Thyroid gland (tissue), 4 donors: ENCODE results near the gene OR1N2. TPM values are rescaled to one million over a fixed set of nuclear protein-coding genes. Genes with fewer than 3 reads are reported as not detected.
"Not testable (repeated sequence)": the region's sequence is repeated elsewhere in the genome, so short reads cannot be mapped to it uniquely, and the experiment has no call there.

Source experiments
- DNase-seq, 2 donors: peaks; one replicate each; pipeline ENCODE4 v3.0.0-alpha.2; 2019
- H3K27ac ChIP-seq, 3 donors: fragments of 200-600 bp; sonication (generic); 1 replicate in 2 of 3; 2 replicates in 1 of 3; pipeline ENCODE4 v1.5.1; 2016 to 2019; ENCODE audit warnings: mild to moderate bottlenecking in 1 of 3, moderate library complexity in 1 of 3
- H3K27me3 ChIP-seq: fragments of 200-600 bp; sonication (generic); one replicate; pipeline ENCODE4 v1.5.1; 2019
- H3K36me3 ChIP-seq, 2 donors: fragments of 200-600 bp; sonication (generic); one replicate each; pipeline ENCODE4 v1.5.1; 2016 to 2019
- H3K4me1 ChIP-seq, 2 donors: fragments of 200-600 bp; sonication (generic); one replicate each; pipeline ENCODE4 v1.5.1; 2017 to 2019
- H3K4me3 ChIP-seq, 3 donors: fragments of 200-600 bp; sonication (generic); replicated peaks in 1 of 3; 1 replicate in 2 of 3; 2 replicates in 1 of 3; pipeline ENCODE4 v1.5.1; 2016; ENCODE audit warnings: mild to moderate bottlenecking in 1 of 3
- H3K9me3 ChIP-seq: fragments of 200-600 bp; sonication (generic); one replicate; pipeline ENCODE4 v1.5.1; 2017
- CTCF ChIP-seq, 6 experiments: fragments of 200-600 bp in 3 of 6; fragments of 450-650 bp in 3 of 6; sonication (generic) in 3 of 6; IDR thresholded peaks; one replicate each; pipeline ENCODE4 v1.5.1; 2016 to 2019; ENCODE audit warnings: antibody characterized with exemption in 6 of 6, mild to moderate bottlenecking in 2 of 6, inconsistent platforms in 1 of 6, moderate library complexity in 1 of 6
- POLR2A ChIP-seq, 2 donors: fragments of 450-650 bp; IDR thresholded peaks; one replicate each; pipeline ENCODE4 v1.6.1; 2017; ENCODE audit warnings: antibody characterized with exemption in 2 of 2, mild to moderate bottlenecking in 2 of 2, moderate library complexity in 1 of 2
- WGBS, 2 donors: methylation state at CpG; one replicate each; pipeline ENCODE4 v1.1.5; 2017; 5-methylcytosine and 5-hydroxymethylcytosine counted together
- intact Hi-C: fragments of 100-400 bp; cut with DNase I; formaldehyde crosslinking; loops from one replicate; pipeline ENCODE4 v1.15.1; 2023
- total RNA-seq, 4 donors: library from RNA; depleted of rRNA; stranded (reverse); fragments of >200 nt; gene quantifications; one replicate each; pipeline ENCODE4 v1.2.3, GENCODE V29; 2016

Gene OR1N2
- total RNA-seq, 4 donors from 2014 or later, result not detected

- no peaks in the 10 kb centered on the region for H3K27me3 ChIP-seq
- DNase-seq, result no peak
- H3K4me3 ChIP-seq, result no peak overlapping the region
- no peaks in the 10 kb centered on the region for H3K36me3 ChIP-seq
- no peak overlapping the region for H3K27ac ChIP-seq
- WGBS, 2 donors, result 88 to 91% methylated on average over 3 of the region's 3 CpGs
- H3K9me3 ChIP-seq, result no peaks in the 10 kb centered on the region
- TF ChIP-seq CTCF (IDR thresholded peaks at IDR 0.05) (no peak), POLR2A (IDR thresholded peaks at IDR 0.05) (no peak)
- no peaks in the 10 kb centered on the region for H3K4me1 ChIP-seq
- intact Hi-C loops, result no loop called here
These were observed 33.5 kb upstream of the OR1N2 start for GRCh38 chr9:122519376-122519775.

GRCh38 chr9:122526602-122527001 lies 26.3 kb upstream of the OR1N2 start:
- TF ChIP-seq CTCF (IDR thresholded peaks at IDR 0.05), result no peak
- no peak for TF ChIP-seq POLR2A (IDR thresholded peaks at IDR 0.05)

GRCh38 chr9:122527193-122527592 lies 25.7 kb upstream of the OR1N2 start, which contains the start of gene OR1N1:
OR1N1 (minus strand) TSS chr9:122527293; CDS start chr9:122527293, 0 bp downstream.
- 90 to 91% methylated on average over 3 of the region's 3 CpGs for WGBS, 2 donors
- DNase-seq, result no peak
- no peaks in the 10 kb centered on the region for H3K9me3 ChIP-seq
- H3K27me3 ChIP-seq, result no peaks in the 10 kb centered on the region
- H3K4me3 ChIP-seq, result no peak within 1 kb of the TSS
- no peaks in the 10 kb centered on the region for H3K4me1 ChIP-seq
- no peak within 1 kb of the TSS for H3K27ac ChIP-seq
- no peak for TF ChIP-seq POLR2A (IDR thresholded peaks at IDR 0.05)
- no peak for TF ChIP-seq CTCF (IDR thresholded peaks at IDR 0.05)
- no peaks in the 10 kb centered on the region for H3K36me3 ChIP-seq
- intact Hi-C loops, result no loop called here

More at GRCh38 chr9:122526602-122527001, 26.3 kb upstream of the OR1N2 start:
- intact Hi-C loops, result no loop called here
- Histone ChIP-seq H3K4me3 (no peak overlapping the region), H3K9me3 (no peaks in the 10 kb centered on the region), H3K27me3 (no peaks in the 10 kb centered on the region), H3K27ac (no peak overlapping the region), H3K4me1 (no peaks in the 10 kb centered on the region), H3K36me3 (no peaks in the 10 kb centered on the region)
- no peak for DNase-seq
- WGBS, 2 donors, result 83 to 84% methylated on average over 10 of the region's 10 CpGs

- H3K4me3 ChIP-seq, DNase-seq, intact Hi-C loops, H3K27me3 ChIP-seq, H3K4me1 ChIP-seq, H3K27ac ChIP-seq, H3K9me3 ChIP-seq, H3K36me3 ChIP-seq: not testable (repeated sequence)
- 70 to 75% methylated on average over 4 of the region's 4 CpGs for WGBS, 2 donors
These were observed 21.8 kb upstream of the OR1N2 start for GRCh38 chr9:122531157-122531556.

GRCh38 chr9:122536134-122536533 lies 16.8 kb upstream of the OR1N2 start:
- H3K36me3 ChIP-seq, result no peaks in the 10 kb centered on the region
- H3K27me3 ChIP-seq, result no peaks in the 10 kb centered on the region
- TF ChIP-seq CTCF (IDR thresholded peaks at IDR 0.05), result no peak
- no peak for TF ChIP-seq POLR2A (IDR thresholded peaks at IDR 0.05)
- no peak for DNase-seq
- no peaks in the 10 kb centered on the region for H3K9me3 ChIP-seq
- H3K27ac ChIP-seq, result no peak overlapping the region
- intact Hi-C loops, result no loop called here
- 96 to 100% methylated on average over 1 of the region's 1 CpG for WGBS, 2 donors
- H3K4me3 ChIP-seq, result no peak overlapping the region
- H3K4me1 ChIP-seq, result no peaks in the 10 kb centered on the region

GRCh38 chr9:122537066-122537465 lies 15.8 kb upstream of the OR1N2 start:
- H3K4me3 ChIP-seq, H3K4me1 ChIP-seq, intact Hi-C loops, DNase-seq, H3K36me3 ChIP-seq, H3K27me3 ChIP-seq, H3K27ac ChIP-seq, H3K9me3 ChIP-seq: not testable (repeated sequence)
- 68 to 71% methylated on average over 7 of the region's 7 CpGs for WGBS, 2 donors
